ENCODE results near the gene TCEAL8. TPM values are rescaled to one million over a fixed set of nuclear protein-coding genes. Genes with fewer than 3 reads are reported as not detected.

The TCEAL8 gene
- polyA plus RNA-seq, 1 of the 3 experiments (the other 2 are of a cell fraction), result 36.5 TPM

DNA sequence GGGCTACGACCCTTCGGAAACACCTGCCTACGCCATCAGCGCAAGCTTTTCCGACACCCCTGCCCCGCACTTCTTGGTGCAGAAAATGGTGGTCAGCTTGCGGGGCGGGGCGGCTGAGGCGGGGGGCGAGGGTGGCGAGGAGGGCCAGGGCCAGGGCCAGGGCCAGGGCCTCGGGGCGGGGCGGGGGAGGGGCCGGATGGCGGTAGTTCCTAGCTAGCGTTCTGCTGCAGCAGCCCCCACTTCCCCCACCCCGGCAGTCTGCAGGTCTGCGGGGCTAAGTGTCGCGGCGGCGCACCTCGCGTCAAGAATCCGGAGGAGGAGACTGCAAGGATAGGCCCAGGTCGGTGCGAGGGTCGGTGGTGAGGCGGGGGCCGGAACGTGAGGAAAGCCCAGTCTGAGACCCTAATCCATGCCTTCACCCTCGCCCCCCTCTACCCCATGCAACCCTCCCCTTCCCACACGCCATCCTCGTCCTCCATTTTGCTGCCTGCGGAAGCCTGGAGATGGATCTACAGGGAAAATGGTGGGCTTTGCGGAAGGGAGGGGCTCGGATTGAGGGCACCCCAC lies 39.4 kb downstream of the TCEAL8 start:
- TF ChIP-seq JUND (IDR thresholded peaks at IDR 0.05), result no peak
- TF ChIP-seq TAF1 (IDR thresholded peaks at IDR 0.05; ENCODE audit: borderline replicate concordance, low read depth, low read length), result 0 out of 2 replicates have a peak, but pooled peaks have one; percentile 10
- TF ChIP-seq TEAD4 (IDR thresholded peaks at IDR 0.05; ENCODE audit: borderline replicate concordance, insufficient read depth), result peak; percentile 82
- no peak for TF ChIP-seq FOXM1 (IDR thresholded peaks at IDR 0.05; ENCODE audit: low read depth)
- peak; percentile 93 for TF ChIP-seq YY1 (IDR thresholded peaks at IDR 0.05; ENCODE audit: low read depth)
- Histone ChIP-seq H3K27ac (ENCODE audit: low read depth in 2 of 2, low read length in 1 of 2) (peak overlapping the region; percentile 81 to 85), H2AFZ (ENCODE audit: low read depth) (0 out of 2 replicates have a peak overlapping the region, but pooled peaks have one; percentile 57), H3F3A (replicated peaks; ENCODE audit: insufficient read depth) (no peaks in the 10 kb centered on the region), H4K20me1 (ENCODE audit: insufficient read depth) (no peaks in the 10 kb centered on the region), H3K9me2 (no peaks in the 10 kb centered on the region), H3K27me3 (ENCODE audit: insufficient read depth) (no peaks in the 10 kb centered on the region; the same call in 1 of the 2 replicates), H3K4me1 (ENCODE audit: control insufficient read depth in 1 of 2, insufficient read depth in 2 of 2, low read depth in 1 of 2, low read length in 1 of 2) (no peaks in the 10 kb centered on the region; a peak in 1 of 4 replicates), H3K9ac (peak overlapping the region; percentile 86), H3K9me3 (no peaks in the 10 kb centered on the region), H3K4me2 (peak overlapping the region; percentile 72), H3K79me2 (ENCODE audit: insufficient read depth) (no peaks in the 10 kb centered on the region), H3K36me3 (replicated peaks in 1 of 2; ENCODE audit: control insufficient read depth in 1 of 2, insufficient read depth in 2 of 2, low read length in 1 of 2) (peaks cover 6 to 9% of the 10 kb centered on the region in 2 experiments), H3K4me3 (ENCODE audit: low read depth in 2 of 2, low read length in 1 of 2) (peak overlapping the region; percentile 62 to 63)
- WGBS (ENCODE audit: low lambda C conversion rate), result 1% methylated on average over 5 of the region's 39 CpGs
- peak; percentile 80 for DNase-seq
- POLR2A ChIA-PET, result interaction anchor here (0.5 to 0.9 kb wide), 3 partner anchors 39 to 264 kb away, joined by 3 read pairs; partner anchors contain the start of genes BEX2 and TCEAL8
- CTCF ChIA-PET, result no interaction called here

DNA sequence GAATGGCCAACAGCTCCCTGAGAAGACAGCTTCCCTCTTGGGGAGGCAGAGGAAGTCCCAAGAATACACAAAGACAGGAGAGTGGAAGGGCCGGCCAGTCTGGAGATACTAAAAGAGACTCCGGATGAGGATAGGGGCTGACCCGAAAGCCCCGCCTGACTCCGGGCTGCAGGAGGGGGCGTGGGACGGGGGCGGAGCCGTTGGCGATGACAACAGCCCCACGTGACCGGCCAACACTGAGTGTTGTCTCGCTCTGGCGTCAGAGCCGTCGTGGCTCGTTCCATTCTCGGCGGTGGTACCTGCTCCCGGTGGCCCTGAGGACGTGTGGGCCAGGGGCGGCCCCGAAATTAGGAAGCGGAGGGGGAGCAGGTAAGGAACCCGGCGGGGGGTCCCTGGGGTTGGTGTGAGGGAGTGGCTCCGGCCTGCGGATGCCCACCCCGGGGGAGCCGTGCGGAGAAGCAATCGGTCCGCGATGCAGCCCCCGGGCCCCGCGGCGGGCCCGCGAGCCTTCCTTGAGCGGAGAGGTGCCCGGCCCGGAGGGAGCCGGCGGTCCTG lies 40.0 kb downstream of the TCEAL8 start, which contains the start of gene BEX4:
Gene BEX4, plus strand, starts transcription at position 239 of the 555 bp plus-strand sequence. CDS start 1,046 bp downstream, outside the sequence.
- DNase-seq, result peak; percentile 87
- Histone ChIP-seq H4K20me1 (ENCODE audit: insufficient read depth) (no peaks in the 10 kb centered on the region), H3F3A (replicated peaks; ENCODE audit: insufficient read depth) (no peaks in the 10 kb centered on the region), H3K9ac (peak within 1 kb of the TSS; percentile 86), H3K4me1 (ENCODE audit: control insufficient read depth in 1 of 2, insufficient read depth in 2 of 2, low read depth in 1 of 2, low read length in 1 of 2) (no peaks in the 10 kb centered on the region; a peak in 1 of 4 replicates), H3K79me2 (ENCODE audit: insufficient read depth) (no peaks in the 10 kb centered on the region), H3K4me3 (ENCODE audit: low read depth in 2 of 2, low read length in 1 of 2) (peak within 1 kb of the TSS; percentile 62 to 63), H3K27me3 (ENCODE audit: insufficient read depth) (no peaks in the 10 kb centered on the region; the same call in 1 of the 2 replicates), H3K4me2 (peak within 1 kb of the TSS; percentile 72), H3K36me3 (replicated peaks in 1 of 2; ENCODE audit: control insufficient read depth in 1 of 2, insufficient read depth in 2 of 2, low read length in 1 of 2) (peaks cover 6 to 9% of the 10 kb centered on the region in 2 experiments), H3K9me2 (no peaks in the 10 kb centered on the region), H3K9me3 (no peaks in the 10 kb centered on the region), H2AFZ (ENCODE audit: low read depth) (peak within 1 kb of the TSS; percentile 79), H3K27ac (ENCODE audit: low read depth in 2 of 2, low read length in 1 of 2) (peak within 1 kb of the TSS; percentile 81 to 85)
- POLR2A ChIA-PET, result interaction anchor here (0.5 to 0.9 kb wide), 4 partner anchors 40 to 511 kb away, joined by 3 to 4 read pairs (median 3); partner anchors contain the start of genes BEX2 and TCEAL8
- CTCF ChIA-PET, result no interaction called here
- 7% methylated on average over 12 of the region's 45 CpGs for WGBS (ENCODE audit: low lambda C conversion rate)
- TF ChIP-seq POLR2AphosphoS5 (IDR thresholded peaks at IDR 0.05; ENCODE audit: low read depth, low read length), result peak; percentile 90
- TF ChIP-seq, protein P1, sequence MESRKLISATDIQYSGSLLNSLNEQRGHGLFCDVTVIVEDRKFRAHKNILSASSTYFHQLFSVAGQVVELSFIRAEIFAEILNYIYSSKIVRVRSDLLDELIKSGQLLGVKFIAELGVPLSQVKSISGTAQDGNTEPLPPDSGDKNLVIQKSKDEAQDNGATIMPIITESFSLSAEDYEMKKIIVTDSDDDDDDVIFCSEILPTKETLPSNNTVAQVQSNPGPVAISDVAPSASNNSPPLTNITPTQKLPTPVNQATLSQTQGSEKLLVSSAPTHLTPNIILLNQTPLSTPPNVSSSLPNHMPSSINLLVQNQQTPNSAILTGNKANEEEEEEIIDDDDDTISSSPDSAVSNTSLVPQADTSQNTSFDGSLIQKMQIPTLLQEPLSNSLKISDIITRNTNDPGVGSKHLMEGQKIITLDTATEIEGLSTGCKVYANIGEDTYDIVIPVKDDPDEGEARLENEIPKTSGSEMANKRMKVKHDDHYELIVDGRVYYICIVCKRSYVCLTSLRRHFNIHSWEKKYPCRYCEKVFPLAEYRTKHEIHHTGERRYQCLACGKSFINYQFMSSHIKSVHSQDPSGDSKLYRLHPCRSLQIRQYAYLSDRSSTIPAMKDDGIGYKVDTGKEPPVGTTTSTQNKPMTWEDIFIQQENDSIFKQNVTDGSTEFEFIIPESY (IDR thresholded peaks at IDR 0.05; ENCODE audit: borderline replicate concordance, low read depth), result no peak
- TF ChIP-seq GABPA (IDR thresholded peaks at IDR 0.05; ENCODE audit: low read depth), result no peak
- TF ChIP-seq FOSL2 (IDR thresholded peaks at IDR 0.05; ENCODE audit: borderline replicate concordance, low read depth), result no peak
- no peak for TF ChIP-seq FOXM1 (IDR thresholded peaks at IDR 0.05; ENCODE audit: low read depth)
- no peak for TF ChIP-seq RXRA (IDR thresholded peaks at IDR 0.05; ENCODE audit: borderline replicate concordance, low read depth)
- TF ChIP-seq RCOR1 (IDR thresholded peaks at IDR 0.05; ENCODE audit: low read length), result no peak
- TF ChIP-seq SIN3A (IDR thresholded peaks at IDR 0.05; ENCODE audit: borderline replicate concordance, low read depth, low read length), result no peak
- TF ChIP-seq, protein P2, sequence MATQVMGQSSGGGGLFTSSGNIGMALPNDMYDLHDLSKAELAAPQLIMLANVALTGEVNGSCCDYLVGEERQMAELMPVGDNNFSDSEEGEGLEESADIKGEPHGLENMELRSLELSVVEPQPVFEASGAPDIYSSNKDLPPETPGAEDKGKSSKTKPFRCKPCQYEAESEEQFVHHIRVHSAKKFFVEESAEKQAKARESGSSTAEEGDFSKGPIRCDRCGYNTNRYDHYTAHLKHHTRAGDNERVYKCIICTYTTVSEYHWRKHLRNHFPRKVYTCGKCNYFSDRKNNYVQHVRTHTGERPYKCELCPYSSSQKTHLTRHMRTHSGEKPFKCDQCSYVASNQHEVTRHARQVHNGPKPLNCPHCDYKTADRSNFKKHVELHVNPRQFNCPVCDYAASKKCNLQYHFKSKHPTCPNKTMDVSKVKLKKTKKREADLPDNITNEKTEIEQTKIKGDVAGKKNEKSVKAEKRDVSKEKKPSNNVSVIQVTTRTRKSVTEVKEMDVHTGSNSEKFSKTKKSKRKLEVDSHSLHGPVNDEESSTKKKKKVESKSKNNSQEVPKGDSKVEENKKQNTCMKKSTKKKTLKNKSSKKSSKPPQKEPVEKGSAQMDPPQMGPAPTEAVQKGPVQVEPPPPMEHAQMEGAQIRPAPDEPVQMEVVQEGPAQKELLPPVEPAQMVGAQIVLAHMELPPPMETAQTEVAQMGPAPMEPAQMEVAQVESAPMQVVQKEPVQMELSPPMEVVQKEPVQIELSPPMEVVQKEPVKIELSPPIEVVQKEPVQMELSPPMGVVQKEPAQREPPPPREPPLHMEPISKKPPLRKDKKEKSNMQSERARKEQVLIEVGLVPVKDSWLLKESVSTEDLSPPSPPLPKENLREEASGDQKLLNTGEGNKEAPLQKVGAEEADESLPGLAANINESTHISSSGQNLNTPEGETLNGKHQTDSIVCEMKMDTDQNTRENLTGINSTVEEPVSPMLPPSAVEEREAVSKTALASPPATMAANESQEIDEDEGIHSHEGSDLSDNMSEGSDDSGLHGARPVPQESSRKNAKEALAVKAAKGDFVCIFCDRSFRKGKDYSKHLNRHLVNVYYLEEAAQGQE (IDR thresholded peaks at IDR 0.05; ENCODE audit: low read depth, low read length), result peak; percentile 72
- TF ChIP-seq GATA2 (CRISPR knock-in tag; IDR thresholded peaks at IDR 0.05), result no peak
- no peak for TF ChIP-seq TCF12 (IDR thresholded peaks at IDR 0.05)
- TF ChIP-seq MEF2A (IDR thresholded peaks at IDR 0.05; ENCODE audit: borderline replicate concordance, low read depth), result no peak
- TF ChIP-seq EZH2phosphoT487 (IDR thresholded peaks at IDR 0.05; ENCODE audit: borderline replicate concordance, low read depth), result no peak
- TF ChIP-seq, protein P3, sequence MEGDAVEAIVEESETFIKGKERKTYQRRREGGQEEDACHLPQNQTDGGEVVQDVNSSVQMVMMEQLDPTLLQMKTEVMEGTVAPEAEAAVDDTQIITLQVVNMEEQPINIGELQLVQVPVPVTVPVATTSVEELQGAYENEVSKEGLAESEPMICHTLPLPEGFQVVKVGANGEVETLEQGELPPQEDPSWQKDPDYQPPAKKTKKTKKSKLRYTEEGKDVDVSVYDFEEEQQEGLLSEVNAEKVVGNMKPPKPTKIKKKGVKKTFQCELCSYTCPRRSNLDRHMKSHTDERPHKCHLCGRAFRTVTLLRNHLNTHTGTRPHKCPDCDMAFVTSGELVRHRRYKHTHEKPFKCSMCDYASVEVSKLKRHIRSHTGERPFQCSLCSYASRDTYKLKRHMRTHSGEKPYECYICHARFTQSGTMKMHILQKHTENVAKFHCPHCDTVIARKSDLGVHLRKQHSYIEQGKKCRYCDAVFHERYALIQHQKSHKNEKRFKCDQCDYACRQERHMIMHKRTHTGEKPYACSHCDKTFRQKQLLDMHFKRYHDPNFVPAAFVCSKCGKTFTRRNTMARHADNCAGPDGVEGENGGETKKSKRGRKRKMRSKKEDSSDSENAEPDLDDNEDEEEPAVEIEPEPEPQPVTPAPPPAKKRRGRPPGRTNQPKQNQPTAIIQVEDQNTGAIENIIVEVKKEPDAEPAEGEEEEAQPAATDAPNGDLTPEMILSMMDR (IDR thresholded peaks at IDR 0.05), result no peak
- no peak for TF ChIP-seq NFIC (IDR thresholded peaks at IDR 0.05; ENCODE audit: borderline replicate concordance)

Data from SK-N-SH (cell line).